Measurements from ENCODE around the gene IPO13.

DNA sequence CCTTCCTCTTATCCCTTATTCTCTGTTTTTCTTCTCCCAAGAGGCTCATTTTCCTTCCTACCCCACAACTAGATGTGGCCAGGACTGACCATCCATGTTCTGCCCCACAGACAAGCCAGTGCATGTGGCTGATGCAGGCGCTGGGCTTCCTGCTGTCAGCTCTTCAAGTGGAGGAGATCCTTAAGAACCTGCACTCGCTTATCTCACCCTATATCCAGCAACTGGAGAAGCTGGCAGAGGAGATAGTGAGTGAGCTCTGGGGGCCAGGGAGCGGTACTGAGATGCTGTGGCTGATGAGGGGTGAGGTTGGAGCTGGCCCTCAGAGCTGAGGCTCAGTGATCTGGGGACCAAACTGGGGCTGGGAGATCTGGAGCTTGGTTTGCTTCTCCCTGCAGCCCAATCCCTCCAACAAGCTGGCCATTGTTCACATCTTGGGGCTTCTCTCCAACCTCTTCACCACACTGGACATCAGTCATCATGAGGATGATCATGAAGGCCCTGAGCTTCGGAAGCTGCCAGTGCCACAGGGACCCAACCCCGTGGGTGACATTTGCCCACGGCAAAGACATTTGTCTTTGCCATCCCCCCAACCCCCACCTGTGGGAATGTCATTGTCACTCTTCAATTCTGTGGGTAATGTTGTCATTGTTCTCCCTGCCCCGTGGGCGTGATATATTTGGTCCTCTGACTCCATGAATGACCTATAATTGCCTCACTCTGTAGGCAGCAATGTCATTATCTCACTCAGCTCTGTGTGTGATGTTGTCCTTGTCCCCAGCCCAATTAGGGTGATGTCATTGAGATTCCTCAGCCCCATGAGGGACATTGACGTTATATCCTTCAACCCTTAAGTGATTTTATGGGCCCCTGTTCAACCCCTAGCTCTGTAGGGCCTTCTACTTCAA lies 11.9 kb downstream of the IPO13 start:
- TF ChIP-seq REST (IDR thresholded peaks at IDR 0.05; ENCODE audit: insufficient read depth in 1 of 2, low read depth in 2 of 2, low read length in 2 of 2), result no peak
- no peak for TF ChIP-seq POLR2AphosphoS5 (IDR thresholded peaks at IDR 0.05; ENCODE audit: low read depth, low read length)
